Measurements from ENCODE around the gene METTL3. TPM values are rescaled to one million over a fixed set of nuclear protein-coding genes. Genes with fewer than 3 reads are reported as not detected.
"Not testable (repeated sequence)": the region's sequence is repeated elsewhere in the genome, so short reads cannot be mapped to it uniquely, and the experiment has no call there.

Gene METTL3
- total RNA-seq (10 to 100 TPM; 93.4 to 98.9 TPM), polyA plus RNA-seq (10 to 100 TPM; 20.1 to 27.7 TPM)

DNA sequence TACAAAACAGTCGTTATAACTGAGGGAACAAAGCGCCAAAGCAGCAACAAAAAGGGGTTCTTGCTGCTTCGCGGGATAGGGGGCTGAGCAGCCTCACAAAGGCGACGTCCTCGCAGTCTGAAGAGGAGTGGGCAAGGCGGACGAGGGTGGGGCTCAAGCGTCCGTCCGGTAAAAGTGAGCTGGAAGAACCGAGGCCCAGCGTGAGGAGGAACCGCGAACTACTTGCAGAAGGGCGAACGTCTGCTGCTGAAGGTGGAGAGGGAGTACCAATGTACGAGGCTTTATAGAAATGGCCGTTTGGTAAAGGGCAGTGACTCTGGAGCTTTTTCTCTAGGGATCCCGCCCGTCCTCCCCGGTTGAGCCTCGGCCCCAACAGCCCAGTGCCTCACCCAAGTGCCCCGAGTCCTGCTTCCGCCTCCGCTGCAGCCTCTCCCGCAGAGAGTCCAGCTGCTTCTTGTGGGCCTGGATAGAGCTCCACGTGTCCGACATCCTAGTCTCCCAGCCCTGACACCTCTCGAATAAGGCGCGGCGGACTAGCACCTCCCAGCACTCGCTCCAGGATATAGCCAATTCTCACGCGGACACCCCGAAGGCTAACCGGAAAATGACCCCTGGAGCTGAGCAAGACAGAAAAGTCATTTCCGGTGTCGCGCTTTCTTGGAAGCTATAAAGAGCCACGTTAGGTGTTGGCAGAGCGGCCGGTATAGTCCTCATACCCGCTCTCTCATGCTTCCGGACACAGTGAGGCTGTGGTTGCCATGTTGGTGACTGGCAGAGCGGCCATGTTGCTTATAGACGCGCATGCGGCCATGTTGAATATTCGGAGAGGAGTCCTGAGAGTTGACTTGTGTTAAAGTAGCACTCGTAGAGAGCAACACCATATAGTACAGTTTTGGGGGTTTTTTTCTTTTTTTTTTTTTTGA, at the start of gene METTL3:
Gene METTL3 (minus strand): TSS at position 606 of the 923 bp plus-strand sequence. CDS start 117 bp downstream, at position 489.
- Mint-ChIP-seq H3K4me1 (peaks cover 27 to 51% (median 37%) of the 10 kb centered on the region in 4 donors), H3K27me3 (no peaks in the 10 kb centered on the region), H3K9me3 (peaks cover 0 to 2% (median 0%) of the 10 kb centered on the region in 8 donors), H3K36me3 (peaks cover 4 to 24% of the 10 kb centered on the region in 2 donors), H3K27ac (peak within 1 kb of the TSS; percentile 94 to 100 (median 99)), H3K4me3 (peak within 1 kb of the TSS; percentile 97 to 100 (median 98))
- no peaks in the 10 kb centered on the region for H3K36me3 ChIP-seq (ENCODE audit: insufficient read depth, low read length)
- H3K4me1 ChIP-seq (ENCODE audit: insufficient read depth, low read length), result peaks cover 38% of the 10 kb centered on the region
- no peaks in the 10 kb centered on the region for H3K27me3 ChIP-seq (ENCODE audit: insufficient read depth, low read length)
- DNase-seq, result peak; percentile 91 to 97 (median 92)
- intact Hi-C loops (cut with micrococcal nuclease), result loop anchor here (1.0 to 2.0 kb wide), 9 partner anchors 15 to 1256 kb away; partner anchors contain the start of genes CHD8, DAD1, HNRNPC and OXA1L
- ChIA-PET POLR2A (ENCODE audit: partially characterized antibody) (interaction anchor here (0.7 to 4.9 kb wide), 20 partner anchors 9 to 1792 kb away, joined by 3 to 55 read pairs (median 4); partner anchors contain the start of genes CHD8, PARP2, PPP1R3E and RAB2B), CTCF (ENCODE audit: partially characterized antibody) (interaction anchor here (0.6 to 8.8 kb wide), 10 partner anchors 12 to 409 kb away, joined by 3 to 79 read pairs (median 4); partner anchors contain the start of genes CHD8, RAB2B, SALL2 and TOX4)
- H3K27ac ChIP-seq (ENCODE audit: low read depth, low read length), result peak within 1 kb of the TSS; percentile 88
- H3K4me3 ChIP-seq (ENCODE audit: low read length in 2 of 2), result peak within 1 kb of the TSS; percentile 93 to 100
- no peaks in the 10 kb centered on the region for H3K9me3 ChIP-seq (ENCODE audit: control insufficient read depth in 1 of 2, low read length in 2 of 2)

DNA sequence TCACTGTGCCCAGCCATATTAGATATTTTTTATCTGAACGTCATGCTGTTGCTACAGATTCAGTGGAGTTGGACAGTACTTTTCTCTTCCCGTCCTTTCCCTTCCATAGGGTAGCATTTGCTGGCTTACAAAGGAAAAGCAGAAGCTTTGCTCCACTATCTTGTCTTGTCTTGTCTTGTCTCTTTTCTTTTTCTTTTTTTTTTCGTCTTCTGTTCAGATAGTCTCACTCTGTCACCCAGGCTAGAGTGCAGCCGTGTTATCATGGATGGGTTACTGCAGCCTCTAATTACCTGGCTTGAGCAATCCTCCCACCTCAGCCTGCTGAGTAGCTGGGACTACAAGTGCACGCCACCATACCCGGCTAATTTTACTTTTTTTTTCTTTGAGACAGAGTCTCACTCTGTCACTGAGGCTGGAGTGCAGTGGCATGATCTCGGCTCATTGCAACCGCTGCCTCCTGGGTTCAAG, 47.6 kb upstream of the METTL3 start:
- POLR2A ChIA-PET (ENCODE audit: partially characterized antibody), result no interaction called here
- Mint-ChIP-seq H3K9me3 (no peaks in the 10 kb centered on the region), H3K27me3 (no peaks in the 10 kb centered on the region), H3K36me3 (no peaks in the 10 kb centered on the region), H3K27ac (peak overlapping the region in 1 of 7 donors; percentile 43), H3K4me1 (peaks cover 4 to 11% (median 6%) of the 10 kb centered on the region in 4 donors), H3K4me3 (no peak overlapping the region)
- Histone ChIP-seq H3K4me3 (ENCODE audit: low read length in 2 of 2) (no peak overlapping the region), H3K27me3 (ENCODE audit: insufficient read depth, low read length) (no peaks in the 10 kb centered on the region), H3K4me1 (ENCODE audit: insufficient read depth, low read length) (peaks cover 6% of the 10 kb centered on the region), H3K27ac (ENCODE audit: low read depth, low read length) (no peak overlapping the region), H3K9me3 (ENCODE audit: control insufficient read depth in 1 of 2, low read length in 2 of 2) (no peaks in the 10 kb centered on the region), H3K36me3 (ENCODE audit: insufficient read depth, low read length) (no peaks in the 10 kb centered on the region)
- intact Hi-C loops (cut with micrococcal nuclease), result loop anchor here (10.0 kb wide), 1 partner anchor 204 kb away; no protein-coding TSS in a partner anchor
- CTCF ChIA-PET (ENCODE audit: partially characterized antibody), result interaction anchor here (0.7 to 10.8 kb wide), 5 partner anchors 59 to 103 kb away, joined by 3 to 146 read pairs (median 7); partner anchors contain the start of gene CHD8
- no peak for DNase-seq

- H3K36me3 Mint-ChIP-seq, result no peaks in the 10 kb centered on the region
- H3K4me1 ChIP-seq (ENCODE audit: insufficient read depth, low read length), result peaks cover 6% of the 10 kb centered on the region
- DNase-seq, result peak; percentile 71 to 77 (median 75)
- no peaks in the 10 kb centered on the region for H3K27me3 Mint-ChIP-seq
- peak overlapping the region in 7 of 8 donors; percentile 0 to 58 (median 6) for H3K4me3 Mint-ChIP-seq
- intact Hi-C loops (cut with micrococcal nuclease), result loop anchor here (1.0 to 10.0 kb wide), 6 partner anchors 46 to 202 kb away; partner anchors contain the start of genes CHD8, METTL3 and TOX4
- no peaks in the 10 kb centered on the region for H3K9me3 ChIP-seq (ENCODE audit: control insufficient read depth in 1 of 2, low read length in 2 of 2)
- no peak overlapping the region for H3K27ac ChIP-seq (ENCODE audit: low read depth, low read length)
- POLR2A ChIA-PET (ENCODE audit: partially characterized antibody), result interaction anchor here (1.7 kb wide), 1 partner anchor 59 kb away, joined by 6 read pairs; no protein-coding TSS in a partner anchor
- H3K9me3 Mint-ChIP-seq, result no peaks in the 10 kb centered on the region
- no peaks in the 10 kb centered on the region for H3K36me3 ChIP-seq (ENCODE audit: insufficient read depth, low read length)
- H3K27ac Mint-ChIP-seq, result peak overlapping the region in 5 of 7 donors; percentile 3 to 90 (median 83)
- peak overlapping the region in 1 of 2 donors; percentile 35 for H3K4me3 ChIP-seq (ENCODE audit: low read length in 2 of 2)
- CTCF ChIA-PET (ENCODE audit: partially characterized antibody), result interaction anchor here (0.7 to 10.8 kb wide), 13 partner anchors 23 to 317 kb away, joined by 3 to 146 read pairs (median 3); partner anchors contain the start of genes RAB2B, SALL2 and TOX4
- no peaks in the 10 kb centered on the region for H3K27me3 ChIP-seq (ENCODE audit: insufficient read depth, low read length)
- H3K4me1 Mint-ChIP-seq, result peaks cover 4 to 11% (median 6%) of the 10 kb centered on the region in 4 donors
Observed at GRCh38 chr14:21557084-21557901, 46.2 kb upstream of the METTL3 start.

DNA sequence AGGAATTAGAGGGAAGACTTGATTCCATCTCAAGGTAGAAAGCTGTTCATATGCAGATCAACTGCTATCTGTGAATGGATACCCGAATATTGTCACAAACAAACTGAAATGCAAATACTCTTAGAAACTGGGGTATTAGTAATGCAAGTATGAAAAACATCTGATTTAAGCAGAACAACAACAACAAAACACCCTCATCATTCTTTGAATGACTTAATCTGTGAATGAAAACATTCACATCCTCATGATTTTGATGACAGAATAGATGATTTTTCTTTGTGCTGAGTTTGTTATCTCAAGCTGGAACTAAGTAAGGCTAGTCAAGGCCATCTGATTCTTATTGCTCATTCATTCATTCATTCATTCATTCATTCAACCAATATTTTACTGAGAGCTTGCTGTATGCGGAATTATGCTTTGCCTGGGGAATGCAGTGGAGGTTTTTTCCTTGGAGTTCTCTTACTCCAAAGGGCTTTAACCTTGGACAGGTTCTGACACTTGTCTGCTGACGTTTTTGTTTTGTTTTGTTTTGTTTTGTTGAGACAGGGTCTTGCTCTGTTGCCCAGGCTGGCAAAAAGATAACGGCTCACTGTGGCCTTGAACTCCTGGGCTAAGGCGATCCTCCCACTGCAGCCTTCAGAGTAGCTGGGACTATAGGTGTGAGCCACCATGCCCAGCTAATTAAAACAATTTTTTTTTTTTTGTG, 45.4 kb upstream of the METTL3 start:
- Histone ChIP-seq H3K27ac (ENCODE audit: low read depth, low read length) (no peak overlapping the region), H3K36me3 (ENCODE audit: insufficient read depth, low read length) (no peaks in the 10 kb centered on the region), H3K9me3 (ENCODE audit: control insufficient read depth in 1 of 2, low read length in 2 of 2) (no peaks in the 10 kb centered on the region), H3K4me3 (ENCODE audit: low read length in 2 of 2) (no peak overlapping the region), H3K27me3 (ENCODE audit: insufficient read depth, low read length) (no peaks in the 10 kb centered on the region), H3K4me1 (ENCODE audit: insufficient read depth, low read length) (peaks cover 6% of the 10 kb centered on the region)
- Mint-ChIP-seq H3K4me1 (peaks cover 4 to 11% (median 6%) of the 10 kb centered on the region in 4 donors), H3K4me3 (no peak overlapping the region), H3K9me3 (no peaks in the 10 kb centered on the region), H3K27me3 (no peaks in the 10 kb centered on the region), H3K36me3 (no peaks in the 10 kb centered on the region), H3K27ac (no peak overlapping the region)
- intact Hi-C loops (cut with micrococcal nuclease), result loop anchor here (1.0 to 10.0 kb wide), 6 partner anchors 45 to 202 kb away; partner anchors contain the start of genes CHD8, METTL3 and TOX4
- DNase-seq, result no peak
- POLR2A ChIA-PET (ENCODE audit: partially characterized antibody), result interaction anchor here (0.6 to 1.7 kb wide), 2 partner anchors 45 to 58 kb away, joined by 3 to 6 read pairs; partner anchors contain the start of gene METTL3
- CTCF ChIA-PET (ENCODE audit: partially characterized antibody), result interaction anchor here (0.7 to 10.8 kb wide), 15 partner anchors 22 to 542 kb away, joined by 3 to 146 read pairs (median 3); partner anchors contain the start of genes RAB2B, SALL2 and TOX4

DNA sequence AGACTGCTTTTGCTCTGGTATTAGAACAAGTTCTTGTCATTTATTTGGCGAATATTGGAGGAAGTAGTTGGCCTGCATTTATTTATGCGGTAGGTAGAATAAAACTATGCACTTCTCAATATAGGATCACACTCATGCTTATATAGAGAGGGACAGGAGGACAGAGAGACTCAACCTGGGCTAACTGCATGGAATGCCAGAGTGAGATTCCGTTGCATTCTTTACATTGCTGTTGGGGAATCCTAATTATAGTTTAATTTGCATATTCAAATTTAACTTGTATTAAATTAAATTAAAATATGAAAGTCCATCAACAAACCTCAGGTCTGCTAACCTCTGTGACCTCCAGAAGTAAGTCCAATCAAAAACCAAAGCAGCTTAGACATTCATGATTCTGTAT, 42.1 kb upstream of the METTL3 start:
- peaks cover 6% of the 10 kb centered on the region for H3K4me1 ChIP-seq (ENCODE audit: insufficient read depth, low read length)
- Mint-ChIP-seq H3K4me3 (no peak overlapping the region), H3K36me3 (no peaks in the 10 kb centered on the region), H3K4me1 (peaks cover 4 to 11% (median 6%) of the 10 kb centered on the region in 4 donors), H3K27me3 (peaks cover 0 to 6% of the 10 kb centered on the region in 2 donors), H3K9me3 (no peaks in the 10 kb centered on the region), H3K27ac (no peak overlapping the region)
- no peak for DNase-seq
- no peaks in the 10 kb centered on the region for H3K9me3 ChIP-seq (ENCODE audit: control insufficient read depth in 1 of 2, low read length in 2 of 2)
- ChIA-PET POLR2A (ENCODE audit: partially characterized antibody) (interaction anchor here (1.6 kb wide), 1 partner anchor 55 kb away, joined by 4 read pairs; no protein-coding TSS in a partner anchor), CTCF (ENCODE audit: partially characterized antibody) (interaction anchor here (10.8 kb wide), 1 partner anchor 53 kb away, joined by 146 read pairs; no protein-coding TSS in a partner anchor)
- no peak overlapping the region for H3K4me3 ChIP-seq (ENCODE audit: low read length in 2 of 2)
- H3K27me3 ChIP-seq (ENCODE audit: insufficient read depth, low read length), result no peaks in the 10 kb centered on the region
- H3K27ac ChIP-seq (ENCODE audit: low read depth, low read length), result no peak overlapping the region
- H3K36me3 ChIP-seq (ENCODE audit: insufficient read depth, low read length), result no peaks in the 10 kb centered on the region
- intact Hi-C loops (cut with micrococcal nuclease), result loop anchor here (10.0 kb wide), 1 partner anchor 198 kb away; no protein-coding TSS in a partner anchor

DNA sequence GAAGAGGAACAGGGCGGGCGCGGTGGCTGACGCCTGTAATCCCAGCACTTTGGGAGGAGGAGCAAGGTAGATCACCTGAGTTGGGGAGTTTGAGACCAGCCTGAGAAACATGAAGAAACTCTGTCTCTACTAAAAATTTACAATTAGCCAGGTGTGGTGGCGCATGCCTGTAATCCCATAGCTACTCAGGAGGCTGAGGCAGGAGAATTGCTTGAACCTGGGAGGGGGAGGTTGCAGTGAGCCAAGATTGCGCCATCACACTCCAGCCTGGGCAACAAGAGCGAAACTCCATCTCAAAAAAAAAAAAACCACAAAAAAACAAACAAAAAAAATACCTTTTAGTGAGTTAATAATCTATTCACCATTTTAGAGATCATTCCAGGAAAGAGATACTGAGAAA, 33.4 kb upstream of the METTL3 start:
- H3K4me3 ChIP-seq (ENCODE audit: low read length in 2 of 2); H3K36me3 ChIP-seq (ENCODE audit: insufficient read depth, low read length); intact Hi-C loops (cut with micrococcal nuclease); H3K4me1 ChIP-seq (ENCODE audit: insufficient read depth, low read length); H3K27me3 ChIP-seq (ENCODE audit: insufficient read depth, low read length); H3K4me1 Mint-ChIP-seq; H3K27ac ChIP-seq (ENCODE audit: low read depth, low read length); H3K36me3 Mint-ChIP-seq; CTCF ChIA-PET (ENCODE audit: partially characterized antibody); H3K4me3 Mint-ChIP-seq; H3K9me3 Mint-ChIP-seq; POLR2A ChIA-PET (ENCODE audit: partially characterized antibody); DNase-seq; H3K9me3 ChIP-seq (ENCODE audit: control insufficient read depth in 1 of 2, low read length in 2 of 2); H3K27ac Mint-ChIP-seq: not testable (repeated sequence)
- peaks cover 2 to 11% of the 10 kb centered on the region in 2 donors for H3K27me3 Mint-ChIP-seq
